COLO668 (cell line): Measurements from ENCODE around the gene CAMK2D.

Source experiments
- DNase-seq: peaks from one replicate; lab custom pipeline; 2025; ENCODE audit not compliant: unreplicated experiment; lab: John Stamatoyannopoulos, UW

Gene CAMK2D

GRCh38 chr4:113641025-113641431 is 120.5 kb downstream of the CAMK2D start:
- DNase-seq = no peak

DNA sequence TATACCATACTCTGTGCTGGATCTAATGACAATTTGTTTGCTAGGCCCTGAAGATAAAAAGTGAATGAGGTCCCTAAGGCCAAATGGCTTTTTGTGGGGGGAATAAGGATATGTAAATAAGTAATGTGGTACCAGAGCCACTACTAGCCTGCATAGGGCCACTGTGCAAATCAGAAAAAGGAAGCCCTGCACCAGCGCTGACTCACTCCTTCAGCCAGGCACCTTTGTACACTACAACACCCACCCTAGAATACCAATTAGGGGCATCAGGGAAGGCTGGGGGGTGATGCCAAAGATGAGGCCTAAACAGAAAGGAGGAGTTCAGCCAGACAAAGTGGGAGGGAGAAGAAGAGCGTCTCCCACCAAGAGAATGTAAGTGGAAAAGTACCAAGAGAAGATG is 122.2 kb downstream of the CAMK2D start:
- no peak for DNase-seq

DNA sequence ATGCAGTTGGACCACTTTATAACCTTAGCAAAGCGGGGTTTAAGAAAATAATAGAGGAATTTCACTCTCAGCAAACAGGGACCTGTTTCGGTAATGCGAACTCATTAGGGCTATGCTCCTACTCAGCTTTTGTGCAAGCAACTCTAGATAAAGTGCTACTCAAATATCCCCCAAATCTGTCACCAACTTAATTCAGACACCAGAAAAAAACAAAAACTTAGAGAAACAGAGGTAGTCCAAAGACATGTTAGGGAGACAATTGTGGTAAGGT is 123.0 kb downstream of the CAMK2D start:
- no peak for DNase-seq

GRCh38 chr4:113637823-113638561 is 123.5 kb downstream of the CAMK2D start:
- no peak for DNase-seq

GRCh38 chr4:113637363-113637762 is 124.2 kb downstream of the CAMK2D start:
- DNase-seq = no peak

DNA sequence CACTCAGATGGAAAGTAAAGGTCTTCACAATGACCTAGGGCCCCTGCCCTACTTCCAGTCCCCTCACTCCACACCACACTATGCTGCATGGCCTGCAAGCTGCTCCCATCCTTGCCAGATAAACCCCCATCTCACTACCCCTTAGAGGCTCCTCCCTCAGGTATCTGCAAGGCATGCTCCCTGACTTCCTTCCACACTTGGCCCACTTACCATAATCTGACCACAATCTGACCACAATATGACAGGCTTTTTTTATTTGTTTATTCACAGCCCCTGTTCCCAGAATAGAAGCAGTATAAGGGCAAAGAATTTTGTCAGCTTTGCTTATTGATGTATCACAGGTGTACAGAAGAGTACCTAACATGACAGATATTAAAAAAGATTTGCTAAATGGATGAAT is 124.7 kb downstream of the CAMK2D start:
- DNase-seq = no peak

DNA sequence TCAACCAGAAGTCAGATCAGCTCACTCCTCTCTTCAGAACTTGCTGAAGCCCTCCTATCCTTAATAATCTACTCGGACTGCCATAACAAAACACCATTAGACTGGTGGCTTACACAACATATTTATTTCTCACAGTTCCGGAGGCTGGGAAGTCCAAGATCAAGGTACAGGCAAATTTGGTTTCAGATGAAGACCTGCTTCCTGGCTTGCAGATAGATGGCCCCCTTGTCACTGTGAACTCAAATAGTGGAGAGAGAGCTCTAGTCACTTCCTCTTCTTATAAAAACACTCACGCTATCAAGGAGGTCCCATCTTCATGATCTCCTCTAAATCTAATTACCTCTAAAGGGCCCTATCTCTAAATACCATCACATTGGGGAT is 125.1 kb downstream of the CAMK2D start:
- no peak for DNase-seq

DNA sequence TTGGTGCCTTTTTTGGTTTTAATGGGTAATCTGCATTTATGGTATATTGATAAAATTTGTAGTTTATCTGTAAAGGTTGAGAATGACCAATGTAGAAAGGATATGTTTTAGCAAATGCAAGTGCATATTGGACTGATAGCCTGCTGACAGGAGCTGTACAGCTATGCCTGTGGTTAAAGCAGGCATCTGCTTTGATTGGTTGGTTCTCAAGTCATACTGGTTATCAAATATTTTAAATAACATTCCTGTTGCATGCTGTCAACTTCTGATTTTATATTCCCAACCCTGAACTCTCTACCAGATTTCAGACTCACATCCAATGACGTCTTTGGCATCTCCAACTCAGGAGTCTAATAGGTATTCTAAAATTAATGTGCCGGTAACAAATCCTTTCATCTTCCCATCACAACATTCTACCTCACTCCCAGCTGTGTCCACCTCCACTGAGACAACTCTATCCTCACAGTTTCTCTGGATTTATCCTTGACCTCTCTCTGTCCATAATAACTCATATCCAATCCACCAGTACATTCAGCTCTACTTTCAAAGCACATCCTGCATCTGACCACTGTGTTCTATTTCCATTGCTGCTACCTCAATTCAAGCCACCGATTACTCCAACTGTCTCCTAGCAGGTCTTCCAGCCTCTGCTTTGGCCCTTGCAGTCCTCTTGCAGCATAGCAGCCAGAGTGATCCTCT is 125.7 kb downstream of the CAMK2D start:
- no peak for DNase-seq

DNA sequence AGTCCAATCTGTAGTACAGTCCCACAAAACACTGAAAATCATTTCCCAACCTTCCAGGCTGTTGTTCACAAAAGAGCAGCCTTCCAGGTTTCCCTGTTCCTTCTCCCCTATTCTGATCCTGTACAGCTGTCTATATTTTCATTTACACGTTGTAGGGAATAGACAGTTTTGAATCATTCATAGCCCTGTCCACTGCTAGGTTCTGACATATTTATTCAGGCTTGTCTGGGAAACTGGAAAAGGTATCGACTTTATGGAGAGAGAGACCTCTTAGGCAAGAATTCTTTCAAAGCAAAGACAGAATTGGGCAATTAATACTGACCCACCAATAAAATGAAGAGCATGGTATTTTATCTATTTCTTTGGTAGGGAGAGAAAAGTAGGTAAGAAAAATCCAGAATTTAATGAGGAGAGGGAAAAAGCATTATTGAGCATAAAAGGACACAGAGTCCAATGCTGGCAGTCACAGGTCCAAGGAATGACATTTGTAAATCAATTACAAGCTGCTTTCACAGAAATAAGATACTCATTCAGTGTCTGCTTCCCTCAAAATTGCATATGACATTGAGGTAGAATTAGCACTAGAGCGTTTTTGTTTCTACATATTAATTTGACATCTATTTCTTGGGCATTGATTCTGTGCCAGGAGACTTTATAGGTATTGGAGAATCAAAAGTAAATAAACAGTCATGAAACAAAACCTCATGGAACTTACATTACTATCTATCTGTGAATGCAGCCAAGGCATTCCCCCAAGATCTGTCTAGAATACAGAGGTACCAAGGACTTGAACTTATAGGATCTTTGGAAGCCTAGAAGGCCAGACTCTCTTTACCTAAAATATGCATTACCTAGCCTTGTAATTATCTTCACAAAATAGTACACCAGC is 127.2 kb downstream of the CAMK2D start:
- DNase-seq = no peak

GRCh38 chr4:113633467-113633866 is 128.1 kb downstream of the CAMK2D start:
- DNase-seq = no peak

DNA sequence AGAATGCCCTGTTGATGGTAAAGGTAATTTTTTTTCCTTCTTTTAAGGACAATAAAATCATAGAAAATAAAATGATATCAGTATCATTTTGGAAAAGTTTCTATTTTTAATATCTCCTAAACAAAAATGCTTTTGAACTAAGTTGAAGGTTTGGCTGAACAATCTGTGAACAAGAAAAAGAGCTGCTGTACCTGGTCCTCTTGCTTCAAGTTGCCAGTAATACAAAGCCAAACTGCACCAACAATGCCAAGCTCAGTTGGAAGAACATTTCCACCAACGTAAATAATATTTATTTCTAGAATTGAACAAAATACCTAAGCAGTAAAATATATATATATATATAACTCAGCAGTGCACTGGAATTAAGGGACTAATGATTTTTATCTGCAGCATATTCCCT is 132.8 kb downstream of the CAMK2D start:
- DNase-seq = no peak

- DNase-seq = no peak
These were observed 134.2 kb downstream of the CAMK2D start for GRCh38 chr4:113627321-113627720.

DNA sequence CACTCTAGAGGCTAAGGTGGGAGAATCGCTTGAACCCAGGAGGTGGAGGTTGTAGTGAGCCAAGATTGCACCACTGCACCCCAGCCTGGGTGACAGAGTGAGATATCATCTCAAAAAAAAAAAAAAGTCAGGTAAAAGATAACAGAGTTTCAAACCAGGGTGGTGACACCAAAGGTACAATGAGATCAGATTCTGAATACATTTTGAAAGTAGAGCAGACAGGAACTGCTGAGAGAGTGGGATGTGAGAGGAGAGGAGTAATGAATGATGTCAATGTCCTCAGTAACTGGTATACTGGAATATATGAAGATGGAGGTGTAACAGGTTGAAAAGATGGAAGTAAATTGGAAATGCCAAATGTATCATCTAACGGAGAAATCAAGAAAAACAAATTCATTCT is 135.6 kb downstream of the CAMK2D start:
- DNase-seq = no peak

DNA sequence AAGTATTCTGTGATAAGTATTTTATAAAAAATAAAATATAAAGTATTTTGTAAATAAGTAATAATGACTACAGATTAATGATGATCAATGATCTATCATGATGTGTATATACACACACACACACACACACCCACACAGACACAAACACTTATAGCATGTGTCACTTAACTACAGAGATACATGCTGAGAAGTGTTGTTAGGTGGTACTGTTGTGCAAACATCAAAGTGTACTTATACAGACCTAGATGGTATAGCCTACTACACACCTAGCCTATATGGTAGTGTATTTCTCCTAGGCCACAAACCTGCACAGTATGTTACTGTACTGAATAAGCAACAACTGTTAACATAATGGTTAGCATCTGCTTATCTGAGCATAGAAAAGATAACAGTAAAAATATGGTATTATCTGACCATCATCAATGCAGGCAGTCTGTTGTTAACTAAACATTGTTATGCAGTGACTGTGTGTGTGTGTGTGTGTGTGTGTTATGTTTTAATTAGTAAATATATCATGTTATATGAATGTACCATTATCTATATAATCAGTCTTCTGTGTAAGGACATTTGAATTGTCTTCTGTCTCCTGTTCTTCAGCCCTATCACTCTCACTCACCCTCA is 138.2 kb downstream of the CAMK2D start:
- no peak for DNase-seq

DNA sequence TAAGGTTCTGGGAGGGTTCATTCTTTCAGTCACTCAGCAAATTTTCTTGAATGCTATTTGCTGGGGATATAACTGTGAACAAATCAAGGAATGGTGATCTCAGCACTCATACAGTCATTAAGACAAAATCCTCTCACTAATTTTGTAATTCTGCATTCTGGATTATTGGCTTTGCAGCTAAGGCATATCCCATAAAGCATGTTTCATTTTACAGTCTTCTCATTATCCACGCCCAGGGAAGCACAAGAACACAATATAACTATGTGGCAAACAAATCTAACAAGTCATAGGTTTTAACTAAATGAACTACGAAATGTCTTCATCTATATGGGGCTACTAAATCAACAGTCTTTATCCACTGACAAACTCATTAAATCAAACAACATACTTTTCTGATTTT is 139.9 kb downstream of the CAMK2D start:
- no peak for DNase-seq

GRCh38 chr4:113620032-113620431 is 141.5 kb downstream of the CAMK2D start:
- DNase-seq = no peak

DNA sequence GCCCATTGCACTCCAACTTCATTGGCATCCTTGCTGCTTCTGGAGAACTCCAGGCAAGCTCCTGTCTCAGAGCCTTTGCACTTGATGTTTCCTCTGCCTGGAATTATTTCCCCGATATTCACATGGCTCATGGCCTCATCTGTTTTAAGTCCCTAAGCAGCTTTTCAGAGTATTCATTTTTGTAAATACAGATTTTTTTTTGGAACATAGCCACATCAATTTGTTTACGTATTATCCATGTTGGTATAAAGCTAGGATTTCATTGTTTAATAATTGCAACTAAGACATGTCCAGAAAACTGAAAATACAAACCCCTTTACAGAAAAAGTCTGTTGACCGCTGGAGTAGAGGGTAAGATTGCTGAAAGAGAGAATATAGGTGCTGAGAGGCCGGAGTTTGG is 142.0 kb downstream of the CAMK2D start:
- DNase-seq = no peak

DNA sequence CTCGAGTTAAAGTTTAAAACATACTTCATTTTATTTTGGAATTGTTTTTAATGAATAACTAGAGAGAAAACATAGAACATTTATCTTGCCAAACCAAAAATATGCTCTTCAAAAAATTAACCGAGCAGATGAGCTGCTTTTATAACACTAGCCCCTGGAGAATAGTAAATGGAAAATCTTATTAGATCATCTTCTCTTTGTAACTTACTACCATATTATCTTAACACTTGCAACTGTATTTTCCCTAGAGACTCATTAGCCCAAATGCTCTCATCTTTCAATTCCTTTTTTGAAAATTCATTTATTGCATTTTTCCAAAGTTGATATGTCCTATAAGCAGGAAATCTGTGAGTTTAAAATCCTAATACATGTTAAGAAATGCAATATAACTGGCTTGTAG is 143.3 kb downstream of the CAMK2D start:
- DNase-seq = no peak

- no peak for DNase-seq
These were observed 144.3 kb downstream of the CAMK2D start for GRCh38 chr4:113617195-113617594.

GRCh38 chr4:113616443-113616842 is 145.1 kb downstream of the CAMK2D start:
- DNase-seq = no peak

DNA sequence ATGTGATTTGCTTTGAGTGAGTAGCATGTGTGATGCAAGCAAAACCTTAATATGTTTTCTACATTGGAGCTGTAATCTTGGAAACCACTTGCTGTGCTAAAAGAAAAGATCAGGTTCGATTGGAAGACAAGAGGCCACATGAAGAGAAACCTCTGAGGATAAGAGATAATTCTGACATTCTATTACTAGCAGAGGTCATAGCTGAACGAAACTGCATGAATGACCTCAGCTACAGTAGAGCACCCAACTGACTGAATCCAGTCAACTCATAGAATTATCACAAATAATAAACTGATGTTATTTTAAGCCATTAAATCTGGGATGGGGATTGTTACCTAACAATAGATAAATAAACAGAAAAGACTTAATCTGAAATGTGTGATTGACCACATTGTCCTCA is 147.1 kb downstream of the CAMK2D start:
- no peak for DNase-seq

- no peak for DNase-seq
These were observed 148.0 kb downstream of the CAMK2D start for GRCh38 chr4:113613503-113613902.
